NCI-H2171 treated with DMSO at 0.1 percent for 48 hours (cell line): ENCODE results near the gene MTMR1.

ENCODE experiments used
- DNase-seq: peaks from one replicate; lab custom pipeline; 2025; lab: John Stamatoyannopoulos, UW

MTMR1 gene

GRCh38 chrX:150692831-150693724 lies at the start of gene MTMR1:
Gene MTMR1, plus strand, starts transcription at chrX:150693396. Its CDS starts 135 bp downstream, at chrX:150693531.
- DNase-seq: peak; percentile 51

GRCh38 chrX:150643958-150644357 lies 49.2 kb upstream of the MTMR1 start:
- no peak for DNase-seq

- DNase-seq: no peak
These were observed 48.8 kb upstream of the MTMR1 start for GRCh38 chrX:150644422-150644821.

- DNase-seq: no peak
These were observed 45.9 kb upstream of the MTMR1 start for GRCh38 chrX:150647331-150647730.

GRCh38 chrX:150648296-150648940 lies 44.8 kb upstream of the MTMR1 start:
- DNase-seq: no peak

- DNase-seq: peak; percentile 5
These were observed 43.9 kb upstream of the MTMR1 start for GRCh38 chrX:150649096-150649870.

- no peak for DNase-seq
These were observed 41.3 kb upstream of the MTMR1 start for GRCh38 chrX:150651906-150652305.

- no peak for DNase-seq
These were observed 37.4 kb upstream of the MTMR1 start for GRCh38 chrX:150655788-150656187.

GRCh38 chrX:150663073-150663472 lies 30.1 kb upstream of the MTMR1 start:
- no peak for DNase-seq

- DNase-seq: peak; percentile 45
These were observed 28.9 kb upstream of the MTMR1 start for GRCh38 chrX:150664290-150664689.

GRCh38 chrX:150676221-150676620 lies 17.0 kb upstream of the MTMR1 start:
- DNase-seq: peak; percentile 66

GRCh38 chrX:150680974-150681373 lies 12.2 kb upstream of the MTMR1 start:
- peak; percentile 0 for DNase-seq

GRCh38 chrX:150683112-150683511 lies 10.1 kb upstream of the MTMR1 start:
- no peak for DNase-seq

GRCh38 chrX:150683536-150684146 lies 9.6 kb upstream of the MTMR1 start:
- peak; percentile 16 for DNase-seq

GRCh38 chrX:150688911-150689451 lies 4.2 kb upstream of the MTMR1 start:
- no peak for DNase-seq

- no peak for DNase-seq
These were observed 3.1 kb upstream of the MTMR1 start for GRCh38 chrX:150690126-150690525.

GRCh38 chrX:150692296-150692695 lies 900 bp upstream of the MTMR1 start:
- DNase-seq: peak; percentile 38

GRCh38 chrX:150693725-150694574 lies 754 bp downstream of the MTMR1 start:
- peak; percentile 64 for DNase-seq

GRCh38 chrX:150694738-150695410 lies 1.7 kb downstream of the MTMR1 start:
- peak; percentile 27 for DNase-seq

- DNase-seq: no peak
These were observed 3.1 kb downstream of the MTMR1 start for GRCh38 chrX:150696331-150696730.
